ENCODE measurements around the gene GLIS1. TPM values are rescaled to one million over a fixed set of nuclear protein-coding genes. Genes with fewer than 3 reads are reported as not detected.

The GLIS1 gene
- total RNA-seq, 1 experiment from 2014 or later = 0.28 TPM

DNA sequence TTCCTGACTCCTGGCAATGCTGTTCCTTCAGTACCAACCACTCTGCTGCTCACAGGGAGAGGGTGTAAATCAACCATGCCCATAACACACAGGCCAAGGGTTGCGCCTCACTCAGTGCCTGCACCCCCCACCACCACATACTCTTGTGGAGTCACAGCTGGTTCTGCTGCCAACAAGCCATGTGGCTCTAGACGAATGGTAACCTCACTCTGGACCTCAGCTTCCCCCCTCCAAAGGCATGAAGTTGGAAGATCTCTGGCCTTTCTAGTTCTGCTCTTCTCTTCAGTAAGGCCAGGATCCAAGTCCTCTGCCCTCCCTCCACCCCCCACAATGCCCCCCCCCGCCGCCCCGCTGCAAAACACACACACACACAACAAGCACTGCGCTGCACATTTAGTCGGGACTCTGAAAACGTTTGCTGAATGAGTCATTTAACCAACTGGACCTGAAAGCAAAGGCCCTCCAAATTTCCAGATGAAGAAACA lies 1.7 kb upstream of the GLIS1 start:
- H3K9me3 Mint-ChIP-seq = peaks cover 4% of the 10 kb centered on the region in 2 experiments; a peak in 3 of 5 replicates
- peaks cover 80% of the 10 kb centered on the region for H3K27me3 Mint-ChIP-seq (ENCODE audit: low read depth)
- Histone ChIP-seq H2AFZ (ENCODE audit: low read length) (no peak overlapping the region), H2BK5ac (ENCODE audit: insufficient read length, low read length) (no peak overlapping the region), H2AK5ac (ENCODE audit: insufficient read length, low read length) (no peak overlapping the region), H3K4ac (ENCODE audit: low read depth, low read length) (no peak overlapping the region), H2BK120ac (ENCODE audit: low read depth, low read length, poor library complexity, severe bottlenecking) (no peak overlapping the region), H3K9ac (ENCODE audit: extremely low read depth, insufficient read length, low read length) (no peak overlapping the region), H2BK20ac (ENCODE audit: low read depth, low read length, poor library complexity, severe bottlenecking) (no peak overlapping the region), H3K79me2 (ENCODE audit: insufficient read depth, low read length) (no peaks in the 10 kb centered on the region), H3K27me3 (ENCODE audit: insufficient read depth, low read length) (peaks cover 45% of the 10 kb centered on the region), H3K27ac (ENCODE audit: insufficient read length, low read depth, low read length) (no peak overlapping the region), H3K9me3 (ENCODE audit: control insufficient read depth, low read depth, low read length) (no peaks in the 10 kb centered on the region), H4K5ac (ENCODE audit: insufficient read length, low read depth, low read length) (no peak overlapping the region), H3T11ph (ENCODE audit: low read length) (no peak overlapping the region), H2BK15ac (ENCODE audit: low read depth, low read length) (no peak overlapping the region), H4K8ac (replicated peaks; ENCODE audit: insufficient read length, low read depth, low read length) (no peak overlapping the region), H3K23me2 (ENCODE audit: insufficient read length, low read depth, low read length, poor library complexity, severe bottlenecking) (peaks cover 11% of the 10 kb centered on the region), H3K56ac (ENCODE audit: insufficient read length, low read depth, low read length) (no peak overlapping the region), H3K23ac (ENCODE audit: insufficient read length, low read depth, low read length) (no peak overlapping the region), H2BK12ac (ENCODE audit: insufficient read length, low read depth, low read length) (no peak overlapping the region), H3K79me1 (ENCODE audit: insufficient read depth, low read depth, low read length, poor library complexity, severe bottlenecking) (no peaks in the 10 kb centered on the region), H3K4me1 (ENCODE audit: insufficient read depth, low read length) (no peaks in the 10 kb centered on the region), H3K4me2 (ENCODE audit: insufficient read depth, insufficient read length, low read length) (no peak overlapping the region), H4K91ac (ENCODE audit: insufficient read length, low read depth, low read length) (no peak overlapping the region), H3K14ac (ENCODE audit: insufficient read depth, low read length) (no peak overlapping the region; the same call in 1 of the 2 replicates), H4K20me1 (ENCODE audit: control insufficient read depth, insufficient read depth, insufficient read length) (no peaks in the 10 kb centered on the region), H3K18ac (ENCODE audit: insufficient read length, low read depth, low read length) (no peak overlapping the region)
- TF ChIP-seq, protein P1, sequence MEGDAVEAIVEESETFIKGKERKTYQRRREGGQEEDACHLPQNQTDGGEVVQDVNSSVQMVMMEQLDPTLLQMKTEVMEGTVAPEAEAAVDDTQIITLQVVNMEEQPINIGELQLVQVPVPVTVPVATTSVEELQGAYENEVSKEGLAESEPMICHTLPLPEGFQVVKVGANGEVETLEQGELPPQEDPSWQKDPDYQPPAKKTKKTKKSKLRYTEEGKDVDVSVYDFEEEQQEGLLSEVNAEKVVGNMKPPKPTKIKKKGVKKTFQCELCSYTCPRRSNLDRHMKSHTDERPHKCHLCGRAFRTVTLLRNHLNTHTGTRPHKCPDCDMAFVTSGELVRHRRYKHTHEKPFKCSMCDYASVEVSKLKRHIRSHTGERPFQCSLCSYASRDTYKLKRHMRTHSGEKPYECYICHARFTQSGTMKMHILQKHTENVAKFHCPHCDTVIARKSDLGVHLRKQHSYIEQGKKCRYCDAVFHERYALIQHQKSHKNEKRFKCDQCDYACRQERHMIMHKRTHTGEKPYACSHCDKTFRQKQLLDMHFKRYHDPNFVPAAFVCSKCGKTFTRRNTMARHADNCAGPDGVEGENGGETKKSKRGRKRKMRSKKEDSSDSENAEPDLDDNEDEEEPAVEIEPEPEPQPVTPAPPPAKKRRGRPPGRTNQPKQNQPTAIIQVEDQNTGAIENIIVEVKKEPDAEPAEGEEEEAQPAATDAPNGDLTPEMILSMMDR (conservative IDR thresholded peaks at IDR 0.05) = no peak
- H3K27ac Mint-ChIP-seq = no peak overlapping the region
- no peak overlapping the region for H3K4me3 Mint-ChIP-seq
- no peaks in the 10 kb centered on the region for H3K36me3 Mint-ChIP-seq (ENCODE audit: insufficient read depth in 1 of 3, low read depth in 3 of 3)
- WGBS (ENCODE audit: extremely low coverage, insufficient read length, low lambda C conversion rate) = no CpG with 5 or more reads among the region's 8 CpGs
- peaks cover 0 to 5% of the 10 kb centered on the region in 2 experiments; a peak in 1 of 4 replicates for H3K4me1 Mint-ChIP-seq
- no peak for DNase-seq
